Measurements from ENCODE around the gene GPI.

DNA sequence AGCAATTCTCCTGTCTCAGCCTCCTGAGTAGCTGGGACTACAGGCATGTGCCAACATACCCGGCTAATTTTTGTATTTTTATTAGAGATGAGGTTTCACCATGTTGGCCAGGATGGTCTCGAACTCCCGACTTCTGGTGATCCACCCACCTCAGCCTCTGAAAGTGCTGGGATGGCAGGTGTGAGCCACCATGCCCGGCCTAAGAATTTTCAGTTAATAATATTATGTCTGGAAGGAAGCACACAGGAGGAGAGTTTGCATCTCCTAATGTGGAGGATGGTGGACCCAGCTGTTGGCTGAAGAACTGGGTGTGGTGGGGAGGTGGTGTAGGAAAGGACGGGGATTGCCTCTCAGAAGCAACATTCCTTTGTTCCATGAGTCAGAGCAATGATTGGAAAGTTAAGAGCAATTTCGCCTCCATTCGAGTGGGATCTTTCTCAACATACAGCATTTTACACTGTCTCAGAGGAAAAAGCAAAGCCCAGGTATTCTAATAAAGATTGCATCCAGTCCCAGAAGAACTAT is 51.1 kb downstream of the GPI start:
- no peak for TF ChIP-seq USF1 (IDR thresholded peaks at IDR 0.05)
- TF ChIP-seq MAX (IDR thresholded peaks at IDR 0.05) = no peak
- TF ChIP-seq RAD21 (IDR thresholded peaks at IDR 0.05; ENCODE audit: low read depth) = no peak
- TF ChIP-seq, protein P1, sequence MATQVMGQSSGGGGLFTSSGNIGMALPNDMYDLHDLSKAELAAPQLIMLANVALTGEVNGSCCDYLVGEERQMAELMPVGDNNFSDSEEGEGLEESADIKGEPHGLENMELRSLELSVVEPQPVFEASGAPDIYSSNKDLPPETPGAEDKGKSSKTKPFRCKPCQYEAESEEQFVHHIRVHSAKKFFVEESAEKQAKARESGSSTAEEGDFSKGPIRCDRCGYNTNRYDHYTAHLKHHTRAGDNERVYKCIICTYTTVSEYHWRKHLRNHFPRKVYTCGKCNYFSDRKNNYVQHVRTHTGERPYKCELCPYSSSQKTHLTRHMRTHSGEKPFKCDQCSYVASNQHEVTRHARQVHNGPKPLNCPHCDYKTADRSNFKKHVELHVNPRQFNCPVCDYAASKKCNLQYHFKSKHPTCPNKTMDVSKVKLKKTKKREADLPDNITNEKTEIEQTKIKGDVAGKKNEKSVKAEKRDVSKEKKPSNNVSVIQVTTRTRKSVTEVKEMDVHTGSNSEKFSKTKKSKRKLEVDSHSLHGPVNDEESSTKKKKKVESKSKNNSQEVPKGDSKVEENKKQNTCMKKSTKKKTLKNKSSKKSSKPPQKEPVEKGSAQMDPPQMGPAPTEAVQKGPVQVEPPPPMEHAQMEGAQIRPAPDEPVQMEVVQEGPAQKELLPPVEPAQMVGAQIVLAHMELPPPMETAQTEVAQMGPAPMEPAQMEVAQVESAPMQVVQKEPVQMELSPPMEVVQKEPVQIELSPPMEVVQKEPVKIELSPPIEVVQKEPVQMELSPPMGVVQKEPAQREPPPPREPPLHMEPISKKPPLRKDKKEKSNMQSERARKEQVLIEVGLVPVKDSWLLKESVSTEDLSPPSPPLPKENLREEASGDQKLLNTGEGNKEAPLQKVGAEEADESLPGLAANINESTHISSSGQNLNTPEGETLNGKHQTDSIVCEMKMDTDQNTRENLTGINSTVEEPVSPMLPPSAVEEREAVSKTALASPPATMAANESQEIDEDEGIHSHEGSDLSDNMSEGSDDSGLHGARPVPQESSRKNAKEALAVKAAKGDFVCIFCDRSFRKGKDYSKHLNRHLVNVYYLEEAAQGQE (IDR thresholded peaks at IDR 0.05; ENCODE audit: low read depth) = no peak
- TF ChIP-seq EP300 (IDR thresholded peaks at IDR 0.05; ENCODE audit: borderline replicate concordance) = no peak
- TF ChIP-seq CREB1 (IDR thresholded peaks at IDR 0.05; ENCODE audit: low read depth) = no peak
- TF ChIP-seq TAF1 (IDR thresholded peaks at IDR 0.05; ENCODE audit: low read depth) = no peak
